ENCODE measurements around the gene TIGAR. TPM values are rescaled to one million over a fixed set of nuclear protein-coding genes. Genes with fewer than 3 reads are reported as not detected.

Gene TIGAR
- total and polyA plus RNA-seq, 3 experiments from 2014 or later = 4.2 to 29.6 (median 22.8) TPM

- H3K27me3 Mint-ChIP-seq = peaks cover 0 to 21% of the 10 kb centered on the region in 2 donors
- no peak overlapping the region for H3K4me3 Mint-ChIP-seq
- no peaks in the 10 kb centered on the region for H3K9me3 Mint-ChIP-seq
- POLR2A ChIA-PET = no interaction called here
- no peaks in the 10 kb centered on the region for H3K36me3 ChIP-seq (ENCODE audit: insufficient read depth, low read length)
- H3K9me3 ChIP-seq (ENCODE audit: low read length) = no peaks in the 10 kb centered on the region
- no peaks in the 10 kb centered on the region for H3K27me3 ChIP-seq (ENCODE audit: insufficient read depth, low read length, poor library complexity, severe bottlenecking)
- H3K27ac Mint-ChIP-seq = no peak overlapping the region
- CTCF ChIA-PET = no interaction called here
- DNase-seq = no peak
- H3K4me1 Mint-ChIP-seq = peaks cover 0 to 10% (median 9%) of the 10 kb centered on the region in 3 donors
- H3K4me1 ChIP-seq (ENCODE audit: insufficient read depth, low read length) = no peaks in the 10 kb centered on the region
- H3K36me3 Mint-ChIP-seq = no peaks in the 10 kb centered on the region
- no peak overlapping the region for H3K27ac ChIP-seq (ENCODE audit: low read depth, low read length)
- no peak overlapping the region for H3K4me3 ChIP-seq (ENCODE audit: low read length)
Measured at GRCh38 chr12:4388662-4389061, 67.6 kb downstream of the TIGAR start.

GRCh38 chr12:4392223-4392742 is 71.3 kb downstream of the TIGAR start:
- no peak for DNase-seq
- H3K27ac ChIP-seq (ENCODE audit: low read depth, low read length) = no peak overlapping the region
- no peaks in the 10 kb centered on the region for H3K36me3 Mint-ChIP-seq
- no peaks in the 10 kb centered on the region for H3K9me3 Mint-ChIP-seq
- ChIA-PET POLR2A (no interaction called here), CTCF (no interaction called here)
- H3K36me3 ChIP-seq (ENCODE audit: insufficient read depth, low read length) = no peaks in the 10 kb centered on the region
- peaks cover 8% of the 10 kb centered on the region for H3K27me3 ChIP-seq (ENCODE audit: insufficient read depth, low read length, poor library complexity, severe bottlenecking)
- H3K9me3 ChIP-seq (ENCODE audit: low read length) = no peaks in the 10 kb centered on the region
- no peak overlapping the region for H3K4me3 ChIP-seq (ENCODE audit: low read length)
- H3K27me3 Mint-ChIP-seq = peaks cover 20 to 41% of the 10 kb centered on the region in 2 donors
- no peaks in the 10 kb centered on the region for H3K4me1 ChIP-seq (ENCODE audit: insufficient read depth, low read length)
- H3K27ac Mint-ChIP-seq = no peak overlapping the region
- H3K4me1 Mint-ChIP-seq = peaks cover 0 to 10% (median 9%) of the 10 kb centered on the region in 3 donors
- H3K4me3 Mint-ChIP-seq = no peak overlapping the region

GRCh38 chr12:4393211-4393610 is 72.2 kb downstream of the TIGAR start:
- no peaks in the 10 kb centered on the region for H3K9me3 ChIP-seq (ENCODE audit: low read length)
- peaks cover 20 to 43% of the 10 kb centered on the region in 2 donors for H3K27me3 Mint-ChIP-seq
- no peaks in the 10 kb centered on the region for H3K9me3 Mint-ChIP-seq
- H3K4me3 Mint-ChIP-seq = no peak overlapping the region
- POLR2A ChIA-PET = no interaction called here
- no peaks in the 10 kb centered on the region for H3K4me1 ChIP-seq (ENCODE audit: insufficient read depth, low read length)
- peaks cover 0 to 10% (median 9%) of the 10 kb centered on the region in 3 donors for H3K4me1 Mint-ChIP-seq
- H3K4me3 ChIP-seq (ENCODE audit: low read length) = no peak overlapping the region
- H3K27ac Mint-ChIP-seq = no peak overlapping the region
- CTCF ChIA-PET = interaction anchor here (1.2 kb wide), 1 partner anchor 13 kb away, joined by 3 read pairs; no protein-coding TSS in a partner anchor
- no peak for DNase-seq
- no peak overlapping the region for H3K27ac ChIP-seq (ENCODE audit: low read depth, low read length)
- H3K36me3 ChIP-seq (ENCODE audit: insufficient read depth, low read length) = no peaks in the 10 kb centered on the region
- peaks cover 8% of the 10 kb centered on the region for H3K27me3 ChIP-seq (ENCODE audit: insufficient read depth, low read length, poor library complexity, severe bottlenecking)
- no peaks in the 10 kb centered on the region for H3K36me3 Mint-ChIP-seq

GRCh38 chr12:4395818-4396217 is 74.8 kb downstream of the TIGAR start:
- Histone ChIP-seq H3K27me3 (ENCODE audit: insufficient read depth, low read length, poor library complexity, severe bottlenecking) (peaks cover 8% of the 10 kb centered on the region), H3K27ac (ENCODE audit: low read depth, low read length) (no peak overlapping the region), H3K36me3 (ENCODE audit: insufficient read depth, low read length) (no peaks in the 10 kb centered on the region), H3K4me1 (ENCODE audit: insufficient read depth, low read length) (no peaks in the 10 kb centered on the region), H3K4me3 (ENCODE audit: low read length) (no peak overlapping the region), H3K9me3 (ENCODE audit: low read length) (no peaks in the 10 kb centered on the region)
- POLR2A ChIA-PET = no interaction called here
- CTCF ChIA-PET = no interaction called here
- H3K4me1 Mint-ChIP-seq = peaks cover 0 to 10% (median 9%) of the 10 kb centered on the region in 3 donors
- H3K4me3 Mint-ChIP-seq = no peak overlapping the region
- DNase-seq = no peak
- H3K27ac Mint-ChIP-seq = no peak overlapping the region
- peaks cover 24 to 47% of the 10 kb centered on the region in 2 donors for H3K27me3 Mint-ChIP-seq
- H3K36me3 Mint-ChIP-seq = no peaks in the 10 kb centered on the region
- H3K9me3 Mint-ChIP-seq = no peaks in the 10 kb centered on the region

- H3K4me1 ChIP-seq (ENCODE audit: insufficient read depth, low read length) = no peaks in the 10 kb centered on the region
- ChIA-PET POLR2A (no interaction called here), CTCF (no interaction called here)
- peaks cover 14 to 33% of the 10 kb centered on the region in 2 donors for H3K27me3 Mint-ChIP-seq
- H3K9me3 ChIP-seq (ENCODE audit: low read length) = no peaks in the 10 kb centered on the region
- no peak for DNase-seq
- H3K4me1 Mint-ChIP-seq = no peaks in the 10 kb centered on the region
- no peak overlapping the region for H3K4me3 ChIP-seq (ENCODE audit: low read length)
- H3K27ac ChIP-seq (ENCODE audit: low read depth, low read length) = no peak overlapping the region
- peaks cover 3% of the 10 kb centered on the region for H3K27me3 ChIP-seq (ENCODE audit: insufficient read depth, low read length, poor library complexity, severe bottlenecking)
- H3K36me3 Mint-ChIP-seq = no peaks in the 10 kb centered on the region
- no peaks in the 10 kb centered on the region for H3K9me3 Mint-ChIP-seq
- no peak overlapping the region for H3K4me3 Mint-ChIP-seq
- H3K36me3 ChIP-seq (ENCODE audit: insufficient read depth, low read length) = no peaks in the 10 kb centered on the region
- no peak overlapping the region for H3K27ac Mint-ChIP-seq
Measured at GRCh38 chr12:4401117-4401516, 80.1 kb downstream of the TIGAR start.

- H3K4me1 ChIP-seq (ENCODE audit: insufficient read depth, low read length) = no peaks in the 10 kb centered on the region
- ChIA-PET CTCF (no interaction called here), POLR2A (no interaction called here)
- Mint-ChIP-seq H3K4me1 (no peaks in the 10 kb centered on the region), H3K27ac (no peak overlapping the region), H3K4me3 (no peak overlapping the region), H3K27me3 (peaks cover 11 to 32% of the 10 kb centered on the region in 2 donors), H3K36me3 (no peaks in the 10 kb centered on the region), H3K9me3 (no peaks in the 10 kb centered on the region)
- H3K36me3 ChIP-seq (ENCODE audit: insufficient read depth, low read length) = no peaks in the 10 kb centered on the region
- DNase-seq = no peak
- no peak overlapping the region for H3K4me3 ChIP-seq (ENCODE audit: low read length)
- no peak overlapping the region for H3K27ac ChIP-seq (ENCODE audit: low read depth, low read length)
- H3K27me3 ChIP-seq (ENCODE audit: insufficient read depth, low read length, poor library complexity, severe bottlenecking) = peaks cover 3% of the 10 kb centered on the region
- no peaks in the 10 kb centered on the region for H3K9me3 ChIP-seq (ENCODE audit: low read length)
Measured at GRCh38 chr12:4402996-4403395, 82.0 kb downstream of the TIGAR start.

Other genes starting within 250 kb of the TIGAR start
- gene CCND2, start 47.5 kb upstream of the TIGAR start, total RNA-seq = 100 to 1,000 TPM; 784 to 792 TPM
- gene CCND2, start 47.5 kb upstream of the TIGAR start, polyA plus RNA-seq = 72.4 TPM
- gene FGF23, start 58.5 kb downstream of the TIGAR start, total RNA-seq = not detected
- gene FGF23, start 58.5 kb downstream of the TIGAR start, polyA plus RNA-seq = not detected
- gene FGF6, start 124.6 kb downstream of the TIGAR start, total RNA-seq = not detected
- gene FGF6, start 124.6 kb downstream of the TIGAR start, polyA plus RNA-seq = not detected
- 10 to 100 TPM; 28.4 to 29.5 TPM for gene RAD51AP1, start 217.7 kb downstream of the TIGAR start, total RNA-seq
- 1.6 TPM for gene RAD51AP1, start 217.7 kb downstream of the TIGAR start, polyA plus RNA-seq
- gene DYRK4, start 241.0 kb downstream of the TIGAR start, total RNA-seq = 10 to 100 TPM; 29.5 to 29.6 TPM
- 42.5 TPM for gene DYRK4, start 241.0 kb downstream of the TIGAR start, polyA plus RNA-seq

Data from CD8-positive, alpha-beta memory T cell (primary cell).